NB4 (cell line): ENCODE data around the gene STAG1.

Source experiments
- CTCF ChIP-seq: IDR thresholded peaks from one replicate; pipeline ENCODE4 v1.5.1; 2012; ENCODE audit warnings: low read depth, low read length
- MAX ChIP-seq: IDR thresholded peaks from 2 replicates; pipeline ENCODE4 v1.6.1; 2011; ENCODE audit warnings: low read depth, low read length
- MYC ChIP-seq: IDR thresholded peaks from 2 replicates; pipeline ENCODE4 v1.6.1; 2011; ENCODE audit warnings: low read depth, low read length
- POLR2A ChIP-seq: IDR thresholded peaks from 2 replicates; pipeline ENCODE4 v1.6.1; 2011; ENCODE audit warnings: mild to moderate bottlenecking; ENCODE audit not compliant: insufficient read length; ENCODE audit errors: extremely low read depth

GRCh38 chr3:136750209-136750896 lies 1.8 kb downstream of the STAG1 start:
- TF ChIP-seq POLR2A (no peak), CTCF (no peak), MAX (no peak), MYC (no peak)
